ENCODE measurements around the gene PRR18.

DNA sequence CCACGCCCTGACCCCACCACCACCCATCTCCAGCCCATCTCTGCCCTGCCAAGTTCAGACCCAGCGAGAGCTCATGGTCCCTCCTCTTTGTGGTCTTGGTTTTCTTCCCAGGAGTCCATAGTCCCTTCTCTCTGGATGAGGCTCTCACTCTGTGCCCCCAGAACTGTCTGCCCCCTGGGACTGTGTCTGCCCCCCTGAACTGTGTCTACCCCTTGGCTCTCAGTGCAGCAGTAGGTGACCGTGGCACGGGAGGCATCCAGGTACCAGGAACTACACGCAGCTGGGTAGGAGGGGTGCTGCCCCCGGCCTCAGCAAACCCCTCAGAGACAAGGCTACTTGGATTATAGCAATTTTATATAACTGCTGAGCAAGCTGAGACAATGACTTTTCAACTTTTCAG, 23.6 kb downstream of the PRR18 start:
- TF ChIP-seq ZFP1 (CRISPR knock-in tag; IDR thresholded peaks at IDR 0.05) (no peak), CEBPG (CRISPR knock-in tag; IDR thresholded peaks at IDR 0.05) (no peak), CEBPG (tag; conservative IDR thresholded peaks at IDR 0.05 in 1 of 2, IDR thresholded peaks at IDR 0.05 in 1 of 2) (no peak), EP400 (IDR thresholded peaks at IDR 0.05) (no peak), ZSCAN29 (IDR thresholded peaks at IDR 0.05) (no peak), POLR2AphosphoS2 (IDR thresholded peaks at IDR 0.05; ENCODE audit: low read length) (no peak)
- TF ChIP-seq, protein P1, sequence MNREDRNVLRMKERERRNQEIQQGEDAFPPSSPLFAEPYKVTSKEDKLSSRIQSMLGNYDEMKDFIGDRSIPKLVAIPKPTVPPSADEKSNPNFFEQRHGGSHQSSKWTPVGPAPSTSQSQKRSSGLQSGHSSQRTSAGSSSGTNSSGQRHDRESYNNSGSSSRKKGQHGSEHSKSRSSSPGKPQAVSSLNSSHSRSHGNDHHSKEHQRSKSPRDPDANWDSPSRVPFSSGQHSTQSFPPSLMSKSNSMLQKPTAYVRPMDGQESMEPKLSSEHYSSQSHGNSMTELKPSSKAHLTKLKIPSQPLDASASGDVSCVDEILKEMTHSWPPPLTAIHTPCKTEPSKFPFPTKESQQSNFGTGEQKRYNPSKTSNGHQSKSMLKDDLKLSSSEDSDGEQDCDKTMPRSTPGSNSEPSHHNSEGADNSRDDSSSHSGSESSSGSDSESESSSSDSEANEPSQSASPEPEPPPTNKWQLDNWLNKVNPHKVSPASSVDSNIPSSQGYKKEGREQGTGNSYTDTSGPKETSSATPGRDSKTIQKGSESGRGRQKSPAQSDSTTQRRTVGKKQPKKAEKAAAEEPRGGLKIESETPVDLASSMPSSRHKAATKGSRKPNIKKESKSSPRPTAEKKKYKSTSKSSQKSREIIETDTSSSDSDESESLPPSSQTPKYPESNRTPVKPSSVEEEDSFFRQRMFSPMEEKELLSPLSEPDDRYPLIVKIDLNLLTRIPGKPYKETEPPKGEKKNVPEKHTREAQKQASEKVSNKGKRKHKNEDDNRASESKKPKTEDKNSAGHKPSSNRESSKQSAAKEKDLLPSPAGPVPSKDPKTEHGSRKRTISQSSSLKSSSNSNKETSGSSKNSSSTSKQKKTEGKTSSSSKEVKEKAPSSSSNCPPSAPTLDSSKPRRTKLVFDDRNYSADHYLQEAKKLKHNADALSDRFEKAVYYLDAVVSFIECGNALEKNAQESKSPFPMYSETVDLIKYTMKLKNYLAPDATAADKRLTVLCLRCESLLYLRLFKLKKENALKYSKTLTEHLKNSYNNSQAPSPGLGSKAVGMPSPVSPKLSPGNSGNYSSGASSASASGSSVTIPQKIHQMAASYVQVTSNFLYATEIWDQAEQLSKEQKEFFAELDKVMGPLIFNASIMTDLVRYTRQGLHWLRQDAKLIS (CRISPR knock-in tag; IDR thresholded peaks at IDR 0.05): no peak
- TF ChIP-seq, protein P2, sequence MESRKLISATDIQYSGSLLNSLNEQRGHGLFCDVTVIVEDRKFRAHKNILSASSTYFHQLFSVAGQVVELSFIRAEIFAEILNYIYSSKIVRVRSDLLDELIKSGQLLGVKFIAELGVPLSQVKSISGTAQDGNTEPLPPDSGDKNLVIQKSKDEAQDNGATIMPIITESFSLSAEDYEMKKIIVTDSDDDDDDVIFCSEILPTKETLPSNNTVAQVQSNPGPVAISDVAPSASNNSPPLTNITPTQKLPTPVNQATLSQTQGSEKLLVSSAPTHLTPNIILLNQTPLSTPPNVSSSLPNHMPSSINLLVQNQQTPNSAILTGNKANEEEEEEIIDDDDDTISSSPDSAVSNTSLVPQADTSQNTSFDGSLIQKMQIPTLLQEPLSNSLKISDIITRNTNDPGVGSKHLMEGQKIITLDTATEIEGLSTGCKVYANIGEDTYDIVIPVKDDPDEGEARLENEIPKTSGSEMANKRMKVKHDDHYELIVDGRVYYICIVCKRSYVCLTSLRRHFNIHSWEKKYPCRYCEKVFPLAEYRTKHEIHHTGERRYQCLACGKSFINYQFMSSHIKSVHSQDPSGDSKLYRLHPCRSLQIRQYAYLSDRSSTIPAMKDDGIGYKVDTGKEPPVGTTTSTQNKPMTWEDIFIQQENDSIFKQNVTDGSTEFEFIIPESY (CRISPR knock-in tag; IDR thresholded peaks at IDR 0.05): no peak
- TF ChIP-seq, protein P3, sequence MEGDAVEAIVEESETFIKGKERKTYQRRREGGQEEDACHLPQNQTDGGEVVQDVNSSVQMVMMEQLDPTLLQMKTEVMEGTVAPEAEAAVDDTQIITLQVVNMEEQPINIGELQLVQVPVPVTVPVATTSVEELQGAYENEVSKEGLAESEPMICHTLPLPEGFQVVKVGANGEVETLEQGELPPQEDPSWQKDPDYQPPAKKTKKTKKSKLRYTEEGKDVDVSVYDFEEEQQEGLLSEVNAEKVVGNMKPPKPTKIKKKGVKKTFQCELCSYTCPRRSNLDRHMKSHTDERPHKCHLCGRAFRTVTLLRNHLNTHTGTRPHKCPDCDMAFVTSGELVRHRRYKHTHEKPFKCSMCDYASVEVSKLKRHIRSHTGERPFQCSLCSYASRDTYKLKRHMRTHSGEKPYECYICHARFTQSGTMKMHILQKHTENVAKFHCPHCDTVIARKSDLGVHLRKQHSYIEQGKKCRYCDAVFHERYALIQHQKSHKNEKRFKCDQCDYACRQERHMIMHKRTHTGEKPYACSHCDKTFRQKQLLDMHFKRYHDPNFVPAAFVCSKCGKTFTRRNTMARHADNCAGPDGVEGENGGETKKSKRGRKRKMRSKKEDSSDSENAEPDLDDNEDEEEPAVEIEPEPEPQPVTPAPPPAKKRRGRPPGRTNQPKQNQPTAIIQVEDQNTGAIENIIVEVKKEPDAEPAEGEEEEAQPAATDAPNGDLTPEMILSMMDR (IDR thresholded peaks at IDR 0.05 in 2 of 3, conservative IDR thresholded peaks at IDR 0.05 in 1 of 3; ENCODE audit: insufficient read depth in 2 of 3, low read depth in 1 of 3, low read length in 3 of 3): no peak

Data from K562 (cell line).